Urinary bladder (tissue), 4 donors: ENCODE results near the gene SPG7. TPM values are rescaled to one million over a fixed set of nuclear protein-coding genes. Genes with fewer than 3 reads are reported as not detected.

Experiments used
- DNase-seq: peaks from one replicate; pipeline ENCODE4 v3.0.0-alpha.2; 2015; ENCODE audit errors: extremely low spot score
- H3K27ac ChIP-seq: one replicate; pipeline ENCODE4 v1.5.1; 2013; ENCODE audit warnings: low read depth, mild to moderate bottlenecking, moderate library complexity
- H3K36me3 ChIP-seq: one replicate; pipeline ENCODE4 v1.6.1; 2013; ENCODE audit warnings: mild to moderate bottlenecking, moderate library complexity; ENCODE audit not compliant: insufficient read depth
- H3K4me1 ChIP-seq: one replicate; pipeline ENCODE4 v1.6.1; 2013; ENCODE audit warnings: mild to moderate bottlenecking, moderate library complexity; ENCODE audit not compliant: insufficient read depth
- H3K4me3 ChIP-seq: one replicate; pipeline ENCODE4 v1.5.1; 2013; ENCODE audit warnings: low read depth, low read length
- WGBS: extraction: QIAGEN DNeasy Blood & Tissue Kit; methylation state at CpG from one replicate; pipeline ENCODE4 v1.1.7; 2013; 5-methylcytosine and 5-hydroxymethylcytosine counted together
- polyA plus RNA-seq: library from polyadenylated mRNA; stranded (reverse); fragments of 200-250 nt; gene quantifications from one replicate; pipeline ENCODE4 v1.2.3, GENCODE V29; 2013
- total RNA-seq: library from RNA; depleted of rRNA; stranded (reverse); fragments of >200 nt; gene quantifications from one replicate; pipeline ENCODE4 v1.2.3, GENCODE V29; 2014
- donor health status: healthy with polysubstance abuse.
- donor health status: healthy.

Gene SPG7
- total and polyA plus RNA-seq, 2 donors, result 77.8 to 85.4 TPM

GRCh38 chr16:89598199-89598598 lies 90.0 kb downstream of the SPG7 start:
- Histone ChIP-seq H3K36me3 (no peaks in the 10 kb centered on the region), H3K4me3 (no peak overlapping the region), H3K27ac (no peak overlapping the region), H3K4me1 (no peaks in the 10 kb centered on the region)
- no peak for DNase-seq
- WGBS, result 75% methylated on average over 14 of the region's 14 CpGs

- H3K27ac ChIP-seq, result no peak overlapping the region
- H3K4me3 ChIP-seq, result no peak overlapping the region
- H3K36me3 ChIP-seq, result no peaks in the 10 kb centered on the region
- H3K4me1 ChIP-seq, result no peaks in the 10 kb centered on the region
- no peak for DNase-seq
- 38% methylated on average over 8 of the region's 8 CpGs for WGBS
Observed at GRCh38 chr16:89599451-89599858, 91.3 kb downstream of the SPG7 start.

- Histone ChIP-seq H3K4me1 (no peaks in the 10 kb centered on the region), H3K36me3 (no peaks in the 10 kb centered on the region), H3K27ac (no peak overlapping the region), H3K4me3 (no peak overlapping the region)
- WGBS, result 76% methylated on average over 10 of the region's 10 CpGs
- no peak for DNase-seq
Observed at GRCh38 chr16:89599902-89600301, 91.7 kb downstream of the SPG7 start.

GRCh38 chr16:89600427-89600826 lies 92.2 kb downstream of the SPG7 start:
- H3K36me3 ChIP-seq, result no peaks in the 10 kb centered on the region
- H3K4me3 ChIP-seq, result no peak overlapping the region
- H3K27ac ChIP-seq, result no peak overlapping the region
- H3K4me1 ChIP-seq, result no peaks in the 10 kb centered on the region
- 79% methylated on average over 12 of the region's 12 CpGs for WGBS
- no peak for DNase-seq

GRCh38 chr16:89600956-89601355 lies 92.8 kb downstream of the SPG7 start:
- no peak overlapping the region for H3K4me3 ChIP-seq
- H3K27ac ChIP-seq, result no peak overlapping the region
- WGBS, result 73% methylated on average over 8 of the region's 8 CpGs
- H3K4me1 ChIP-seq, result no peaks in the 10 kb centered on the region
- no peak for DNase-seq
- H3K36me3 ChIP-seq, result no peaks in the 10 kb centered on the region

GRCh38 chr16:89601906-89602272 lies 93.7 kb downstream of the SPG7 start:
- Histone ChIP-seq H3K4me3 (no peak overlapping the region), H3K27ac (no peak overlapping the region), H3K36me3 (no peaks in the 10 kb centered on the region), H3K4me1 (no peaks in the 10 kb centered on the region)
- DNase-seq, result no peak
- WGBS, result 51% methylated on average over 22 of the region's 22 CpGs

- peak; percentile 40 for DNase-seq
- no peaks in the 10 kb centered on the region for H3K36me3 ChIP-seq
Observed at GRCh38 chr16:89602273-89602951, 94.2 kb downstream of the SPG7 start.

GRCh38 chr16:89602952-89603590 lies 94.9 kb downstream of the SPG7 start:
- no peak overlapping the region for H3K4me3 ChIP-seq
- no peak for DNase-seq
- no peaks in the 10 kb centered on the region for H3K36me3 ChIP-seq
- no peaks in the 10 kb centered on the region for H3K4me1 ChIP-seq
- WGBS, result 66% methylated on average over 5 of the region's 5 CpGs
- H3K27ac ChIP-seq, result no peak overlapping the region

More at GRCh38 chr16:89602273-89602951, 94.2 kb downstream of the SPG7 start:
- H3K4me3 ChIP-seq, result no peak overlapping the region
- WGBS, result 5% methylated on average over 22 of the region's 22 CpGs
- no peak overlapping the region for H3K27ac ChIP-seq
- H3K4me1 ChIP-seq, result no peaks in the 10 kb centered on the region

GRCh38 chr16:89604764-89605163 lies 96.6 kb downstream of the SPG7 start:
- WGBS, result 86% methylated on average over 16 of the region's 16 CpGs
- H3K36me3 ChIP-seq, result no peaks in the 10 kb centered on the region
- no peak for DNase-seq
- H3K27ac ChIP-seq, result no peak overlapping the region
- no peak overlapping the region for H3K4me3 ChIP-seq
- H3K4me1 ChIP-seq, result no peaks in the 10 kb centered on the region

- WGBS, result 87% methylated on average over 34 of the region's 34 CpGs
- H3K36me3 ChIP-seq, result no peaks in the 10 kb centered on the region
- H3K4me1 ChIP-seq, result no peaks in the 10 kb centered on the region
- no peak overlapping the region for H3K4me3 ChIP-seq
- no peak overlapping the region for H3K27ac ChIP-seq
- no peak for DNase-seq
Observed at GRCh38 chr16:89605186-89605970, 97.2 kb downstream of the SPG7 start.

GRCh38 chr16:89606006-89606405 lies 97.8 kb downstream of the SPG7 start:
- Histone ChIP-seq H3K4me3 (no peak overlapping the region), H3K4me1 (no peaks in the 10 kb centered on the region), H3K27ac (no peak overlapping the region), H3K36me3 (no peaks in the 10 kb centered on the region)
- 84% methylated on average over 9 of the region's 9 CpGs for WGBS
- no peak for DNase-seq
